SK-N-MC (cell line): ENCODE measurements around the gene ANKRD36.
"Not testable (repeated sequence)": the region's sequence is repeated elsewhere in the genome, so short reads cannot be mapped to it uniquely, and the experiment has no call there.

Source experiments
- EZH2 ChIP-seq: fragments of 200-600 bp; sonication (generic); IDR thresholded peaks from one replicate; pipeline ENCODE4 v1.6.1; 2017; ENCODE audit warnings: antibody characterized with exemption
- POLR2AphosphoS5 ChIP-seq: IDR thresholded peaks from 2 replicates; pipeline ENCODE4 v1.6.1; 2012; ENCODE audit warnings: mild to moderate bottlenecking, low read depth, low read length, borderline replicate concordance

GRCh38 chr2:97144016-97144415 is 31.1 kb downstream of the ANKRD36 start:
- TF ChIP-seq POLR2AphosphoS5, EZH2: not testable (repeated sequence)
